ENCODE data around the gene GJB5. TPM values are rescaled to one million over a fixed set of nuclear protein-coding genes. Genes with fewer than 3 reads are reported as not detected.
A peak's percentile ranks its signal among the peaks of the same experiment; 100 is the strongest.

GJB5 gene
- total RNA-seq, 4 donors from 2014 or later = not detected

- WGBS = 25% methylated on average over 9 of the region's 16 CpGs
- TF ChIP-seq POLR2A (IDR thresholded peaks at IDR 0.05; ENCODE audit: low read depth) (no peak), POLR2AphosphoS5 (IDR thresholded peaks at IDR 0.05) (no peak), EP300 (IDR thresholded peaks at IDR 0.05) (no peak), CTCF (IDR thresholded peaks at IDR 0.05) (peak; percentile 82 to 97 (median 86))
- Histone ChIP-seq H3K27me3 (peaks cover 0 to 51% (median under 1%) of the 10 kb centered on the region in 4 donors), H3K27ac (replicated peaks in 1 of 4) (no peak overlapping the region), H3K4me3 (no peak overlapping the region), H3K36me3 (no peaks in the 10 kb centered on the region), H3K9me3 (no peaks in the 10 kb centered on the region), H3K4me1 (peaks cover 0 to 3% (median 0%) of the 10 kb centered on the region in 4 donors)
- intact Hi-C loops (cut with DNase I) = loop anchor here (2.0 kb wide), 1 partner anchor 1110 kb away; no protein-coding TSS in a partner anchor
- DNase-seq (ENCODE audit: extremely low spot score) = no peak
These were observed 12.1 kb upstream of the GJB5 start for GRCh38 chr1:34742667-34743270.

GRCh38 chr1:34743775-34744174 is 11.1 kb upstream of the GJB5 start:
- Histone ChIP-seq H3K27ac (replicated peaks in 1 of 4) (no peak overlapping the region), H3K4me3 (no peak overlapping the region), H3K4me1 (peaks cover 0 to 3% (median 0%) of the 10 kb centered on the region in 4 donors), H3K36me3 (no peaks in the 10 kb centered on the region), H3K27me3 (peaks cover 0 to 55% (median 0%) of the 10 kb centered on the region in 4 donors), H3K9me3 (no peaks in the 10 kb centered on the region)
- intact Hi-C loops (cut with DNase I) = loop anchor here (2.0 kb wide), 1 partner anchor 1111 kb away; no protein-coding TSS in a partner anchor
- TF ChIP-seq POLR2AphosphoS5 (IDR thresholded peaks at IDR 0.05) = no peak
- TF ChIP-seq POLR2A (IDR thresholded peaks at IDR 0.05; ENCODE audit: low read depth) = no peak
- TF ChIP-seq CTCF (IDR thresholded peaks at IDR 0.05) = no peak
- no peak for TF ChIP-seq EP300 (IDR thresholded peaks at IDR 0.05)
- WGBS = 88% methylated on average over 5 of the region's 6 CpGs
- DNase-seq (ENCODE audit: extremely low spot score) = no peak

- no peak for TF ChIP-seq POLR2A (IDR thresholded peaks at IDR 0.05; ENCODE audit: low read depth)
- no peak for TF ChIP-seq POLR2AphosphoS5 (IDR thresholded peaks at IDR 0.05)
- TF ChIP-seq EP300 (IDR thresholded peaks at IDR 0.05) = no peak
- no peak for TF ChIP-seq CTCF (IDR thresholded peaks at IDR 0.05)
These were observed 10.0 kb upstream of the GJB5 start for GRCh38 chr1:34744851-34745250.

GRCh38 chr1:34745666-34746065 is 9.2 kb upstream of the GJB5 start:
- intact Hi-C loops (cut with DNase I) = no loop called here
- Histone ChIP-seq H3K4me3 (no peak overlapping the region), H3K4me1 (peaks cover 0 to 3% (median 0%) of the 10 kb centered on the region in 4 donors), H3K27me3 (peaks cover 0 to 41% (median 0%) of the 10 kb centered on the region in 4 donors), H3K27ac (replicated peaks in 1 of 4) (no peak overlapping the region), H3K9me3 (no peaks in the 10 kb centered on the region), H3K36me3 (no peaks in the 10 kb centered on the region)
- TF ChIP-seq POLR2AphosphoS5 (IDR thresholded peaks at IDR 0.05) (no peak), EP300 (IDR thresholded peaks at IDR 0.05) (no peak), CTCF (IDR thresholded peaks at IDR 0.05) (no peak), POLR2A (IDR thresholded peaks at IDR 0.05; ENCODE audit: low read depth) (no peak)
- no peak for DNase-seq (ENCODE audit: extremely low spot score)
- WGBS = 73% methylated on average over 4 of the region's 5 CpGs

More at GRCh38 chr1:34744851-34745250, 10.0 kb upstream of the GJB5 start:
- no peaks in the 10 kb centered on the region for H3K9me3 ChIP-seq
- H3K4me3 ChIP-seq = no peak overlapping the region
- peaks cover 0 to 44% (median 0%) of the 10 kb centered on the region in 4 donors for H3K27me3 ChIP-seq
- WGBS = 76% methylated on average over 3 of the region's 3 CpGs
- peaks cover 0 to 3% (median 0%) of the 10 kb centered on the region in 4 donors for H3K4me1 ChIP-seq
- DNase-seq (ENCODE audit: extremely low spot score) = no peak
- H3K36me3 ChIP-seq = no peaks in the 10 kb centered on the region
- intact Hi-C loops (cut with DNase I) = no loop called here
- H3K27ac ChIP-seq (replicated peaks in 1 of 4) = no peak overlapping the region

All from esophagus muscularis mucosa (tissue), 4 donors.